HCT116 (cell line): ENCODE results near the gene SPEM1.

Experiments
- CEBPB ChIP-seq: IDR thresholded peaks from 2 replicates; pipeline ENCODE4 v1.6.1; 2012; ENCODE audit warnings: low read depth
- POLR2A ChIP-seq: IDR thresholded peaks from 2 replicates; pipeline ENCODE4 v1.7.0; 2011; ENCODE audit warnings: borderline replicate concordance; ENCODE audit not compliant: insufficient read depth, insufficient read length; ENCODE audit errors: extremely low read depth
- SP1 ChIP-seq: IDR thresholded peaks from 2 replicates; pipeline ENCODE4 v1.6.1; 2012; ENCODE audit warnings: low read depth
- YY1 ChIP-seq: IDR thresholded peaks from 2 replicates; pipeline ENCODE4 v1.6.1; 2011; ENCODE audit warnings: low read length, low read depth, moderate library complexity, mild to moderate bottlenecking; ENCODE audit not compliant: insufficient replicate concordance; ENCODE audit errors: extremely low read depth
- TF ChIP-seq, protein P1 (sequence below), 3 experiments: fragments of 200-600 bp in 1 of 3; sonication (generic) in 1 of 3; IDR thresholded peaks in 2 of 3; conservative IDR thresholded peaks in 1 of 3; 2 replicates each; pipeline ENCODE4 v1.5.1; 2012 to 2017; ENCODE audit warnings: low read depth in 2 of 3, low read length in 2 of 3, antibody characterized with exemption in 1 of 3, borderline replicate concordance in 1 of 3, control low read depth in 1 of 3, mild to moderate bottlenecking in 1 of 3, mixed read lengths in 1 of 3, mixed run types in 1 of 3, moderate library complexity in 1 of 3; ENCODE audit not compliant: insufficient read depth in 1 of 3
- TF ChIP-seq, protein P2 (sequence below): IDR thresholded peaks from 2 replicates; pipeline ENCODE4 v1.6.1; 2012

DNA sequence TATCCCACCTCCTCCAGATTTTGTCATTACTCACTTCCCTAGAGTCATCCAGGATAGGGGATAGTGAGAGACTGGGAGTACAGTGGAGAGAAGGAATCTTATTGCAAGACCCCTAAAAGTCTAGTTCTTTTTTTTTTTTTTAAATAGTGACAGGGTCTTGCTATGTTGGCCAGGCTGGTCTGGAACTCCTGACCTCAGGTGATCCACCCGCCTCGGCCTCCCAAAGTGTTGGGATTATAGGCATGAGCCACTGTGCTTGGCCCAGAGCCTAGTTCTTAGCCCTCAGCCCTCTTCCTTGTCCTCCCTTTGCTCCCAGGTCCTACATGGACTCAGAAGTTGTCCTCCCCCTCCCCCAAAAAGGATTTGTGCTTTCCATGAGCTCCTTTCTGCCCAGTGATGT is 22.0 kb downstream of the SPEM1 start:
- TF ChIP-seq, protein P1, sequence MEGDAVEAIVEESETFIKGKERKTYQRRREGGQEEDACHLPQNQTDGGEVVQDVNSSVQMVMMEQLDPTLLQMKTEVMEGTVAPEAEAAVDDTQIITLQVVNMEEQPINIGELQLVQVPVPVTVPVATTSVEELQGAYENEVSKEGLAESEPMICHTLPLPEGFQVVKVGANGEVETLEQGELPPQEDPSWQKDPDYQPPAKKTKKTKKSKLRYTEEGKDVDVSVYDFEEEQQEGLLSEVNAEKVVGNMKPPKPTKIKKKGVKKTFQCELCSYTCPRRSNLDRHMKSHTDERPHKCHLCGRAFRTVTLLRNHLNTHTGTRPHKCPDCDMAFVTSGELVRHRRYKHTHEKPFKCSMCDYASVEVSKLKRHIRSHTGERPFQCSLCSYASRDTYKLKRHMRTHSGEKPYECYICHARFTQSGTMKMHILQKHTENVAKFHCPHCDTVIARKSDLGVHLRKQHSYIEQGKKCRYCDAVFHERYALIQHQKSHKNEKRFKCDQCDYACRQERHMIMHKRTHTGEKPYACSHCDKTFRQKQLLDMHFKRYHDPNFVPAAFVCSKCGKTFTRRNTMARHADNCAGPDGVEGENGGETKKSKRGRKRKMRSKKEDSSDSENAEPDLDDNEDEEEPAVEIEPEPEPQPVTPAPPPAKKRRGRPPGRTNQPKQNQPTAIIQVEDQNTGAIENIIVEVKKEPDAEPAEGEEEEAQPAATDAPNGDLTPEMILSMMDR (IDR thresholded peaks at IDR 0.05 in 2 of 3, conservative IDR thresholded peaks at IDR 0.05 in 1 of 3; ENCODE audit: borderline replicate concordance in 1 of 3, insufficient read depth in 1 of 3, low read depth in 2 of 3, low read length in 2 of 3), result no peak
- TF ChIP-seq CEBPB (no peak), SP1 (no peak), YY1 (no peak), POLR2A (no peak)
- TF ChIP-seq, protein P2, sequence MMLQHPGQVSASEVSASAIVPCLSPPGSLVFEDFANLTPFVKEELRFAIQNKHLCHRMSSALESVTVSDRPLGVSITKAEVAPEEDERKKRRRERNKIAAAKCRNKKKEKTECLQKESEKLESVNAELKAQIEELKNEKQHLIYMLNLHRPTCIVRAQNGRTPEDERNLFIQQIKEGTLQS, result no peak
